GM13976 (cell line): Measurements from ENCODE around the gene CCDC8.
A peak's percentile ranks its signal among the peaks of the same experiment; 100 is the strongest.

Source experiments
- DNase-seq: peaks from one replicate; pipeline ENCODE4 v3.0.0; 2012; ENCODE audit warnings: low spot score
- in situ Hi-C: fragments of 300-500 bp; cut with MboI; formaldehyde crosslinking; loops from one replicate; pipeline ENCODE4 v1.12.0; 2022; ENCODE audit warnings: low sequenced_read_pairs, mixed read lengths, inconsistent platforms; ENCODE audit not compliant: unreplicated experiment
- TF ChIP-seq, protein P1 (sequence below): IDR thresholded peaks from 2 replicates; pipeline ENCODE4 v1.5.1; 2012; ENCODE audit warnings: borderline replicate concordance, mild to moderate bottlenecking; ENCODE audit not compliant: insufficient read depth; ENCODE audit errors: extremely low read depth, missing control alignments, control extremely low read depth

CCDC8 gene

DNA sequence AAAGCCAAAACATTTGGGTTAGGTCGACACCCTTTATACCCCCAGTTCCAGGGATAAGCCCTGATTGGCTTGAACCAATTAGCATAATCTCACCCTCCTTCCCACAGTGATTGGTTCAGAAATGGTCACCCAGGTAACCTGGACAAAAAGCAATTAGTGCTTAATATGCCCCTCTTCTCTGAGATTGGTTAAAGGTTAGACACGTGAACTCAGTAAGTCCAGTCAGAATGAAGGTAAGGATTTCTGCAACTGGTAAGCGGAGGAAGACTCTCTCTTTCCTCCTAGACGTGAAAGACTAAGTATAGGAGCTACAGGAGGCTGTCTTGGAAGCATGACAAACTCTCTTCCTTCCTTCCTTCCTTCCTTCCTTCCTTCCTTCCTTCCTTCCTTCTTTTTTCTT lies 16.6 kb upstream of the CCDC8 start:
- TF ChIP-seq, protein P1, sequence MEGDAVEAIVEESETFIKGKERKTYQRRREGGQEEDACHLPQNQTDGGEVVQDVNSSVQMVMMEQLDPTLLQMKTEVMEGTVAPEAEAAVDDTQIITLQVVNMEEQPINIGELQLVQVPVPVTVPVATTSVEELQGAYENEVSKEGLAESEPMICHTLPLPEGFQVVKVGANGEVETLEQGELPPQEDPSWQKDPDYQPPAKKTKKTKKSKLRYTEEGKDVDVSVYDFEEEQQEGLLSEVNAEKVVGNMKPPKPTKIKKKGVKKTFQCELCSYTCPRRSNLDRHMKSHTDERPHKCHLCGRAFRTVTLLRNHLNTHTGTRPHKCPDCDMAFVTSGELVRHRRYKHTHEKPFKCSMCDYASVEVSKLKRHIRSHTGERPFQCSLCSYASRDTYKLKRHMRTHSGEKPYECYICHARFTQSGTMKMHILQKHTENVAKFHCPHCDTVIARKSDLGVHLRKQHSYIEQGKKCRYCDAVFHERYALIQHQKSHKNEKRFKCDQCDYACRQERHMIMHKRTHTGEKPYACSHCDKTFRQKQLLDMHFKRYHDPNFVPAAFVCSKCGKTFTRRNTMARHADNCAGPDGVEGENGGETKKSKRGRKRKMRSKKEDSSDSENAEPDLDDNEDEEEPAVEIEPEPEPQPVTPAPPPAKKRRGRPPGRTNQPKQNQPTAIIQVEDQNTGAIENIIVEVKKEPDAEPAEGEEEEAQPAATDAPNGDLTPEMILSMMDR = no peak
- in situ Hi-C loops = no loop called here

DNA sequence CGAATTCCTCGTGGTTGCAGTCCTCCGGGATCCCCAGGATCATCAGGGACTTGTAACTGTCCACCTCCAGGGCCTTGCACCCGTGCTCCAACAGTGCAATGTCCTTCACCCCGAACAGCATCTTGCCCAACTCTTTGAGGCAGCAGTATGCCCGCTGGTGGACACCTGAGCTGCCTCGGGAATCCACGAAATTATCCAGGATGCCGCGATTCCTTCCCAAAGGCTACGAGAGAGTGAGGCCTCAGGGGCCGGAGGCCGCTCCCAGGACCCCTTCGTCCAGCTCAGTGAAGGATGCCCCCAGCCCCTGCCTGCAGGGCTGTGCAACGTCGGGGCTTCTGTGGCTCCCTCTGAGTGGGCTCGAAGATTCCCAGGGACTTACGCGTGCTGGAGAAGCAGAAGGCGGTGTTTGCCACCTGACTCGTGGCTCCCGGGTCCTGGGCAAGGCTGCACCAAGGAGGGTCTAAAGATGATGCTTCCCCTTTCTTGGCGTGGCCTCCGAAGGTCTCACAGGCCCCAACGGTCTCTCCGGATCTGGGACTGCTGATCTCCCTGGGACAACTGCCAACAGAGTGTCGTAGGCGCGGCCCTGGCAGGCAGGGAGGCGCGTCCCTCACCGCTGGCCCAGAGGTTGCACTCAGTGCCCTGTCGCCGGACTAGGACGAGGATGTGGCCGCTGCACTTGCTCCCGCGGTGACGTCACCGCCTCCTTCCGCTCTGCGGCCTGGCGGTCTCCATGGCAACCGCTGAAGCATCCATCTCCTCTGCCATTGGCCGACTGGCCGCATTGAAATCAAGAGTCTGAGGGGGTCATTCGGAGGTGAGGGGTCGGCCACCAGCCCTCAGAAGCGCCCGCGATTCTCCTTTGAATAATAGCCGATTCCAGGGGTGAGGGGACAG lies 15.1 kb upstream of the CCDC8 start, which contains the start of gene PNMA8C:
TSS of gene PNMA8C (minus strand) at position 698 of the 897 bp plus-strand sequence. CDS start at position 121, 577 bp downstream.
- TF ChIP-seq, protein P1 = no peak
- in situ Hi-C loops = no loop called here

More for the DNA sequence above, 16.6 kb upstream of the CCDC8 start:
- DNase-seq = no peak

GRCh38 chr19:46427518-46428045 lies 14.2 kb upstream of the CCDC8 start:
- no peak for DNase-seq
- TF ChIP-seq, protein P1 = no peak
- in situ Hi-C loops = no loop called here

More for the DNA sequence above, 15.1 kb upstream of the CCDC8 start, which contains the start of gene PNMA8C:
- peak; percentile 74 for DNase-seq

GRCh38 chr19:46426506-46427162 lies 13.3 kb upstream of the CCDC8 start:
- in situ Hi-C loops = no loop called here
- peak; percentile 73 for DNase-seq
- TF ChIP-seq, protein P1 = no peak

DNA sequence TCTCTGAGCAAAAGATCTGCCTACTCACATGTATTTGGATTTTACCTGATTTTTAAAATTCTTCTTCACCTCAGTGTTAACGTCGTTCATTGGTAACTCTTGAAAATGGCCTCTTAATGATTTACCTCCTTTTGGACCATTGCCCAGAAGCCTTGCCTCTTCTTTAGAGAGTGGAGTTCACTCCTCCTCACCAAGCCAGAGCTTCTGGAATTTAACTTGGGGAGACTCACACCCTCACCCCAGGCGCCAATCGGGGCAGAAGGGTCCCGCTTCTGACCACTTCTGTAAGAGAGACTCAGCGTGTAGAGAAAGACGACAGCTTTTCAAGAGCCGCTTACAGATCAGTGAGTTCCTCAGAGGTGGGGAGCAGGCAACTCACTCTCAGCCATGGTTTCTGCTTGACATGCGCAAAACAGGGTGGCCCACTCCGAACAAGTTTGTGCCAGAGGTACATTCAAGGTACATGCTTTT lies 12.7 kb upstream of the CCDC8 start:
- DNase-seq = no peak
- TF ChIP-seq, protein P1 = no peak
- in situ Hi-C loops = no loop called here

DNA sequence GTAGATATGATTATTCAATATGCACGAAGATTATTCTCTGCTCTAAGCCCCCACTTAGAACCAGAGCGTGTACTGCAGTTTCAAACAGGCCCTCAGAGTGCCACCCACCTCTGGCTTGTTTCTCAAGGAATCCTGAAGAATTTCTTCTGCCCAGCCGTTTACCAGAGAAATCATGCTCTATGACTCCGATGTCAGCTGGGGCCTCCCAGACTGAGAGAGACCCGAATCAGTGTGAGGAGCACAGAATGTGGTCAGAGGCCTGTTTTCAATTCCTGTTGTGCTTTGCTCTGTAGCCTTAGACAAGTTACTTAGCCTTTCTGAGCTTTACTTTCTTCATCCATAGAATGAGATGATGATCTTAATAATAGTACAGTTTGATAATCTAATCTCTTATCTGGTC lies 9.8 kb upstream of the CCDC8 start:
- in situ Hi-C loops = no loop called here
- no peak for DNase-seq

More for the DNA sequence above, 9.8 kb upstream of the CCDC8 start:
- TF ChIP-seq, protein P1 = no peak
